ENCODE data around the gene THSD7A. TPM values are rescaled to one million over a fixed set of nuclear protein-coding genes. Genes with fewer than 3 reads are reported as not detected.

THSD7A gene
- total and polyA plus RNA-seq, 2 of the 8 experiments (the other 6 are each of a cell fraction or from before 2014, with no cell fraction given), result 0.44 to 1.2 TPM

DNA sequence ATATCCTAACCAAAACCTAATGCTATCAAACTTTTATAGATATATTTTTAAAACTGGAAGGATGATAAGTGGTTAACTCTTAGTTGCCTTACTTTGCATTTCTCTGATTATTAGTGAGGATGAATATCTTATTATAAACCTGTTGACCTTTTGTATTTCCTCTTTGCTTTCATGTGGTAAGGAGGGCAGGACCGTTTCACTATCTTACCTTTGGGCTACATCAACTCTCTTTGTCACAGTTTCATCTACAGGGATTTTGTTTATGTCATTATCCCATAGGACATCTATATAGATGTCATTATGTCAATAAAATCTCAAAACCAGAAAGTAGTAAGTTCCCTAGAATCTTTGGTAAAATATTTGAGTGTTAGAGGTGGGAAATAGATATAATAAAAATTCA lies 219.3 kb downstream of the THSD7A start (continued):
- TF ChIP-seq, protein P1, sequence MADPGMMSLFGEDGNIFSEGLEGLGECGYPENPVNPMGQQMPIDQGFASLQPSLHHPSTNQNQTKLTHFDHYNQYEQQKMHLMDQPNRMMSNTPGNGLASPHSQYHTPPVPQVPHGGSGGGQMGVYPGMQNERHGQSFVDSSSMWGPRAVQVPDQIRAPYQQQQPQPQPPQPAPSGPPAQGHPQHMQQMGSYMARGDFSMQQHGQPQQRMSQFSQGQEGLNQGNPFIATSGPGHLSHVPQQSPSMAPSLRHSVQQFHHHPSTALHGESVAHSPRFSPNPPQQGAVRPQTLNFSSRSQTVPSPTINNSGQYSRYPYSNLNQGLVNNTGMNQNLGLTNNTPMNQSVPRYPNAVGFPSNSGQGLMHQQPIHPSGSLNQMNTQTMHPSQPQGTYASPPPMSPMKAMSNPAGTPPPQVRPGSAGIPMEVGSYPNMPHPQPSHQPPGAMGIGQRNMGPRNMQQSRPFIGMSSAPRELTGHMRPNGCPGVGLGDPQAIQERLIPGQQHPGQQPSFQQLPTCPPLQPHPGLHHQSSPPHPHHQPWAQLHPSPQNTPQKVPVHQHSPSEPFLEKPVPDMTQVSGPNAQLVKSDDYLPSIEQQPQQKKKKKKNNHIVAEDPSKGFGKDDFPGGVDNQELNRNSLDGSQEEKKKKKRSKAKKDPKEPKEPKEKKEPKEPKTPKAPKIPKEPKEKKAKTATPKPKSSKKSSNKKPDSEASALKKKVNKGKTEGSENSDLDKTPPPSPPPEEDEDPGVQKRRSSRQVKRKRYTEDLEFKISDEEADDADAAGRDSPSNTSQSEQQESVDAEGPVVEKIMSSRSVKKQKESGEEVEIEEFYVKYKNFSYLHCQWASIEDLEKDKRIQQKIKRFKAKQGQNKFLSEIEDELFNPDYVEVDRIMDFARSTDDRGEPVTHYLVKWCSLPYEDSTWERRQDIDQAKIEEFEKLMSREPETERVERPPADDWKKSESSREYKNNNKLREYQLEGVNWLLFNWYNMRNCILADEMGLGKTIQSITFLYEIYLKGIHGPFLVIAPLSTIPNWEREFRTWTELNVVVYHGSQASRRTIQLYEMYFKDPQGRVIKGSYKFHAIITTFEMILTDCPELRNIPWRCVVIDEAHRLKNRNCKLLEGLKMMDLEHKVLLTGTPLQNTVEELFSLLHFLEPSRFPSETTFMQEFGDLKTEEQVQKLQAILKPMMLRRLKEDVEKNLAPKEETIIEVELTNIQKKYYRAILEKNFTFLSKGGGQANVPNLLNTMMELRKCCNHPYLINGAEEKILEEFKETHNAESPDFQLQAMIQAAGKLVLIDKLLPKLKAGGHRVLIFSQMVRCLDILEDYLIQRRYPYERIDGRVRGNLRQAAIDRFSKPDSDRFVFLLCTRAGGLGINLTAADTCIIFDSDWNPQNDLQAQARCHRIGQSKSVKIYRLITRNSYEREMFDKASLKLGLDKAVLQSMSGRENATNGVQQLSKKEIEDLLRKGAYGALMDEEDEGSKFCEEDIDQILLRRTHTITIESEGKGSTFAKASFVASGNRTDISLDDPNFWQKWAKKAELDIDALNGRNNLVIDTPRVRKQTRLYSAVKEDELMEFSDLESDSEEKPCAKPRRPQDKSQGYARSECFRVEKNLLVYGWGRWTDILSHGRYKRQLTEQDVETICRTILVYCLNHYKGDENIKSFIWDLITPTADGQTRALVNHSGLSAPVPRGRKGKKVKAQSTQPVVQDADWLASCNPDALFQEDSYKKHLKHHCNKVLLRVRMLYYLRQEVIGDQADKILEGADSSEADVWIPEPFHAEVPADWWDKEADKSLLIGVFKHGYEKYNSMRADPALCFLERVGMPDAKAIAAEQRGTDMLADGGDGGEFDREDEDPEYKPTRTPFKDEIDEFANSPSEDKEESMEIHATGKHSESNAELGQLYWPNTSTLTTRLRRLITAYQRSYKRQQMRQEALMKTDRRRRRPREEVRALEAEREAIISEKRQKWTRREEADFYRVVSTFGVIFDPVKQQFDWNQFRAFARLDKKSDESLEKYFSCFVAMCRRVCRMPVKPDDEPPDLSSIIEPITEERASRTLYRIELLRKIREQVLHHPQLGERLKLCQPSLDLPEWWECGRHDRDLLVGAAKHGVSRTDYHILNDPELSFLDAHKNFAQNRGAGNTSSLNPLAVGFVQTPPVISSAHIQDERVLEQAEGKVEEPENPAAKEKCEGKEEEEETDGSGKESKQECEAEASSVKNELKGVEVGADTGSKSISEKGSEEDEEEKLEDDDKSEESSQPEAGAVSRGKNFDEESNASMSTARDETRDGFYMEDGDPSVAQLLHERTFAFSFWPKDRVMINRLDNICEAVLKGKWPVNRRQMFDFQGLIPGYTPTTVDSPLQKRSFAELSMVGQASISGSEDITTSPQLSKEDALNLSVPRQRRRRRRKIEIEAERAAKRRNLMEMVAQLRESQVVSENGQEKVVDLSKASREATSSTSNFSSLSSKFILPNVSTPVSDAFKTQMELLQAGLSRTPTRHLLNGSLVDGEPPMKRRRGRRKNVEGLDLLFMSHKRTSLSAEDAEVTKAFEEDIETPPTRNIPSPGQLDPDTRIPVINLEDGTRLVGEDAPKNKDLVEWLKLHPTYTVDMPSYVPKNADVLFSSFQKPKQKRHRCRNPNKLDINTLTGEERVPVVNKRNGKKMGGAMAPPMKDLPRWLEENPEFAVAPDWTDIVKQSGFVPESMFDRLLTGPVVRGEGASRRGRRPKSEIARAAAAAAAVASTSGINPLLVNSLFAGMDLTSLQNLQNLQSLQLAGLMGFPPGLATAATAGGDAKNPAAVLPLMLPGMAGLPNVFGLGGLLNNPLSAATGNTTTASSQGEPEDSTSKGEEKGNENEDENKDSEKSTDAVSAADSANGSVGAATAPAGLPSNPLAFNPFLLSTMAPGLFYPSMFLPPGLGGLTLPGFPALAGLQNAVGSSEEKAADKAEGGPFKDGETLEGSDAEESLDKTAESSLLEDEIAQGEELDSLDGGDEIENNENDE (IDR thresholded peaks at IDR 0.05; ENCODE audit: insufficient replicate concordance, low read length), result no peak
- no peak for TF ChIP-seq RAD21 (IDR thresholded peaks at IDR 0.05 in 1 of 2, conservative IDR thresholded peaks at IDR 0.05 in 1 of 2; ENCODE audit: low read depth in 2 of 2, low read length in 2 of 2)
- TF ChIP-seq ZNF274 (IDR thresholded peaks at IDR 0.05; ENCODE audit: borderline replicate concordance, extremely low read depth, low read length), result no peak
- TF ChIP-seq GTF2F1 (IDR thresholded peaks at IDR 0.05; ENCODE audit: borderline replicate concordance, low read depth, low read length), result no peak
- TF ChIP-seq CBX5 (IDR thresholded peaks at IDR 0.05; ENCODE audit: low read depth, low read length), result no peak
- no peak for TF ChIP-seq RXRA (IDR thresholded peaks at IDR 0.05; ENCODE audit: insufficient read depth, low read depth, low read length)
- TF ChIP-seq SAP30 (IDR thresholded peaks at IDR 0.05; ENCODE audit: insufficient read depth, insufficient replicate concordance, low read length), result no peak
- TF ChIP-seq, protein P2, sequence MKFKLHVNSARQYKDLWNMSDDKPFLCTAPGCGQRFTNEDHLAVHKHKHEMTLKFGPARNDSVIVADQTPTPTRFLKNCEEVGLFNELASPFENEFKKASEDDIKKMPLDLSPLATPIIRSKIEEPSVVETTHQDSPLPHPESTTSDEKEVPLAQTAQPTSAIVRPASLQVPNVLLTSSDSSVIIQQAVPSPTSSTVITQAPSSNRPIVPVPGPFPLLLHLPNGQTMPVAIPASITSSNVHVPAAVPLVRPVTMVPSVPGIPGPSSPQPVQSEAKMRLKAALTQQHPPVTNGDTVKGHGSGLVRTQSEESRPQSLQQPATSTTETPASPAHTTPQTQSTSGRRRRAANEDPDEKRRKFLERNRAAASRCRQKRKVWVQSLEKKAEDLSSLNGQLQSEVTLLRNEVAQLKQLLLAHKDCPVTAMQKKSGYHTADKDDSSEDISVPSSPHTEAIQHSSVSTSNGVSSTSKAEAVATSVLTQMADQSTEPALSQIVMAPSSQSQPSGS (IDR thresholded peaks at IDR 0.05; ENCODE audit: low read length), result no peak
- TF ChIP-seq KDM4A (IDR thresholded peaks at IDR 0.05; ENCODE audit: low read depth, low read length, severe bottlenecking), result no peak

Measured in H1 (cell line).